Measurements from ENCODE around the gene FAM9A. TPM values are rescaled to one million over a fixed set of nuclear protein-coding genes. Genes with fewer than 3 reads are reported as not detected.

The FAM9A gene
- total RNA-seq, 1 experiment from 2014 or later: not detected

DNA sequence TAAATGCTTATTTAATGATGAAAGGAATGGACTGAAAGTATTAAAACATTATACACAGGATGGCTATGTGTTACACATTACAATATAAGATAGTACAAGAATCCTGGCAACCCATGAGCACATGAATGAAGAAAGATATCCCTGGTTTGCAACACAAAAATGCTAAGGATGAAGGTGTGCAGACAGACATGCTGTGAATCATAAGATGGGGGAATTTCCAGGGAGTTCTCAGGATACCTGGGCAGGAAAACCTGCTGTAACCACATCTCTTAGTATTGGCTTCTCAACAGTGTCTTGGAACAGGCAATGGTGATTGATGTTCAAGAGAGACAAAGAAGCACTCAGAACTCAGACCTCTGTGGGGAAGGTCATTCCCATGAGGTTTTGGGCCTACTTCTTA is 45.4 kb downstream of the FAM9A start:
- in situ Hi-C loops (cut with HindIII; ENCODE audit: low pct_unique_long_range_greater_than_20kb, low sequenced_read_pairs): no loop called here

GRCh38 chrX:8755116-8755515 is 46.1 kb downstream of the FAM9A start:
- in situ Hi-C loops (cut with HindIII; ENCODE audit: low pct_unique_long_range_greater_than_20kb, low sequenced_read_pairs): no loop called here
- DNase-seq (ENCODE audit: low read depth, low spot score): no peak

More for the DNA sequence above, 45.4 kb downstream of the FAM9A start:
- no peak for DNase-seq (ENCODE audit: low read depth, low spot score)

- in situ Hi-C loops (cut with HindIII; ENCODE audit: low pct_unique_long_range_greater_than_20kb, low sequenced_read_pairs): no loop called here
- no peak for DNase-seq (ENCODE audit: low read depth, low spot score)
Observed at GRCh38 chrX:8749697-8750096, 51.5 kb downstream of the FAM9A start.

DNA sequence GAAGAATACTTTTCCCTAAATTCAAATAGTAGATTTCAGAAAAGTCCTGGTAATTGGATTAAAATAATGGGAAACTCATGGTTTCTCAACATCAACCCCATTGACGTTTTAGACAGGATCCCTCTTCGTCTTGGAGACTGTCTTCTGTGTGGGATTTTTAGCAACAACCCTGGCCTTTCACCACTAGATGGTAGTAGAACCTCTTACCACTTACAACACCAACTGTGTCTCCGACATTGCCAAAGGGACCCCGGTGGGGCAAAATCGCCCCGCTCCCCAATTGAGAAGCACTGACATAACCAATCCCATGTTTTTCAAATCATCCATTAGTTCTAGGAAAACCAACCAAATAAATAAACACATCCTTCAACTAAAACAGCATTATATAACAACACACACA is 52.3 kb downstream of the FAM9A start:
- peak; percentile 47 for DNase-seq (ENCODE audit: low read depth, low spot score)
- in situ Hi-C loops (cut with HindIII; ENCODE audit: low pct_unique_long_range_greater_than_20kb, low sequenced_read_pairs): no loop called here

- in situ Hi-C loops (cut with HindIII; ENCODE audit: low pct_unique_long_range_greater_than_20kb, low sequenced_read_pairs): no loop called here
- DNase-seq (ENCODE audit: low read depth, low spot score): peak; percentile 59
Observed at GRCh38 chrX:8743126-8743732, 58.0 kb downstream of the FAM9A start.

DNA sequence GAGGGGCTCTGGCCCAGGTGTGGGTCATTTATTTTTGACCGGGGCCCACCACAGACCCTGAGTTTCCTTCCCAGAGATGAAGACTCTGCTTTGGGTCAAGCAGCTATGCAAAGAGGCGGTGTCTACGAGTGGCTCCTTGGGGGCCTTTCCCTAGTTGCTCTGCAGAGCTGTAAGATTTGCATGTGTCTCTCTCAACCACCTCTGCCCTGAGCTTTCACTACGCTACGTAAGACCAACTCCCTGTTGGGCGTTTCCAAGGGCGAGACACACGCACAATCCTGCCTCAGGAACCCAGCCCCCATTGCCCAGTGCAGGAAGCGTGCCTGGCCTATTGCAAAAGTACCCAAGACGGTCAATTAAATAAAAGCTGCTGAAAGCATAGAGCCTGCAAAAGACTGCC is 59.2 kb downstream of the FAM9A start:
- in situ Hi-C loops (cut with HindIII; ENCODE audit: low pct_unique_long_range_greater_than_20kb, low sequenced_read_pairs): no loop called here
- no peak for DNase-seq (ENCODE audit: low read depth, low spot score)

Other genes with a start within 250 kb of the FAM9A start
- not detected in 2 replicates for gene ANOS1, start 69.2 kb downstream of the FAM9A start, total RNA-seq (2014; rRNA removed; shearing (Covaris generic))
- gene FAM9B, start 232.7 kb upstream of the FAM9A start, total RNA-seq (2014; rRNA removed; shearing (Covaris generic)): 0.11 and 0.13 TPM in 2 replicates